ENCODE results near the gene CLEC12A.

Gene CLEC12A

DNA sequence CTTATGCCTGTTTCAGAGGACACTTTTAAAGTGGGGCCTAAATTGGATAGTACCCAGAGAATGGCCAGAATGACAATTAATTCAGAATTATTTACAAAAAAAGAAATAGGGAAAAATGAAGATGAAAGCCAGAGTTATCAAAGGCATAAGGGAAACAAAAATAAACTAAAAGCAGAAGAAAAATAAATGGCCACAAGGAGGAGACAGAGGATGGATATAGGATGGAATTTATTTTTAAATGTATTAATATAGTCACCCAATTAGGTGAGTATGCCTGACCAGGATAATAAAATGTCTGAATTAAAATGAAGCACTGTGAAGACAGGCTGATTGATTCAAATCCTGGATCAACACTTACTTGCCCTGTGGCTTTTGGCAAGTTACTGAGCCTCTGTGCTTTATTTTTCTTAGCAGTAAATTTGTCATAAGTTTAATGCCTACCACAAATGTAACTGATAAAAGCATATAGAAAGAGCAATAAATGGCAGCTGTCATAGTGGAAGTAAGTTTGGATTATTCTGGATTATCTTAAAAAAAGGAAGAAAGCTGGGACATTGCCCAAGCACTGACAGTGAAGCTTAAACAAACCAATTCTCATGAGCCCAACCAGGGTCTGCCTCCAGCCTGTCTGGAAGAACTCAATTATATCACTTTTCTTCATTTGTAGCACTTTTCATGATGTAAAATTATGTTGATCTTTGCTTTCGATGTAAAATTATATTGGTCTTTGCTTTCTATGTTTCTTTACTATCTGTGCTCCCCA lies 62.8 kb downstream of the CLEC12A start:
- no peak for DNase-seq (ENCODE audit: low spot score)

Data from cerebellar cortex (tissue), 1 donor.